GM12878 (cell line): ENCODE measurements around the gene RAD23B. TPM values are rescaled to one million over a fixed set of nuclear protein-coding genes. Genes with fewer than 3 reads are reported as not detected.
A peak's percentile ranks its signal among the peaks of the same experiment; 100 is the strongest.

Experiments used
- ATAC-seq: fragments of 200-7000 bp; cut with Tn5 transposase; 3 replicates; pipeline ENCODE4 v1.9.1; 2020; ENCODE audit warnings: mild to moderate bottlenecking, moderate library complexity
- BruUV-seq: library from RNA; stranded (reverse); fragments of 400-500 nt; replicated peaks from 2 replicates; lab custom pipeline; 2021; lab: Mats Ljungman, UMichigan
- CTCF ChIA-PET: fragments of 300-600 bp; sonication (Branson Sonifier 250); formaldehyde crosslinking; extraction: SDS; loops from one replicate; lab custom pipeline; 2021; ENCODE audit warnings: inconsistent platforms; lab: Yijun Ruan, JAX
- POLR2A ChIA-PET: fragments of 350-600 bp; formaldehyde crosslinking; extraction: SDS; loops from one replicate; lab custom pipeline; 2021; ENCODE audit warnings: inconsistent platforms; lab: Charles Lee
- RAD21 ChIA-PET: fragments of 300-600 bp; sonication (Branson Sonifier 250); formaldehyde crosslinking; loops from one replicate; lab custom pipeline; 2023; ENCODE audit warnings: antibody characterized with exemption; ENCODE audit not compliant: unreplicated experiment; lab: Charles Lee
- SMC1A ChIA-PET: fragments of 300-600 bp; sonication (Branson Sonifier 250); formaldehyde crosslinking; loops from one replicate; lab custom pipeline; 2023; ENCODE audit not compliant: unreplicated experiment, uncharacterized antibody; lab: Charles Lee
- DNase-seq: peaks from one replicate; pipeline ENCODE4 v3.0.0-alpha.2; 2011; ENCODE audit warnings: low read depth, low spot score
- FAIRE-seq: peaks from 3 replicates; lab custom pipeline; 2011; peaks lifted over from hg19 to GRCh38; lab: Jason Lieb, UNC
- H2AFZ ChIP-seq: 2 replicates; pipeline ENCODE4 v1.6.0; 2011; ENCODE audit warnings: low read depth, low read length, control low read depth; ENCODE audit not compliant: control insufficient read depth
- H3K27ac ChIP-seq: 2 replicates; pipeline ENCODE4 v1.5.1; 2011; ENCODE audit warnings: control low read depth; ENCODE audit not compliant: control insufficient read depth, insufficient read depth
- H3K27me3 ChIP-seq, 2 experiments: replicated peaks in 1 of 2; 2 replicates each; pipeline versions ENCODE4 v1.6.0 to v1.6.1; 2011; ENCODE audit warnings: low read length in 1 of 2; ENCODE audit not compliant: control insufficient read depth in 2 of 2, insufficient read depth in 2 of 2
- H3K36me3 ChIP-seq, 2 experiments: 2 replicates each; pipeline ENCODE4 v1.5.1; 2011; ENCODE audit warnings: low read length in 1 of 2; ENCODE audit not compliant: control insufficient read depth in 2 of 2, insufficient read depth in 2 of 2
- H3K4me1 ChIP-seq: 2 replicates; pipeline ENCODE4 v1.6.1; 2011; ENCODE audit warnings: mild to moderate bottlenecking, low read length, moderate library complexity, mixed read lengths; ENCODE audit not compliant: control insufficient read depth, insufficient read depth
- H3K4me2 ChIP-seq: 2 replicates; pipeline ENCODE4 v1.6.0; 2011; ENCODE audit warnings: control low read depth; ENCODE audit not compliant: control insufficient read depth, insufficient read depth
- H3K4me3 ChIP-seq: fragments of 200-600 bp; sonication (generic); 2 replicates; pipeline ENCODE4 v1.5.1; 2016
- H3K79me2 ChIP-seq: 2 replicates; pipeline ENCODE4 v1.6.0; 2011; ENCODE audit warnings: low read length; ENCODE audit not compliant: control insufficient read depth, insufficient read depth
- H3K9ac ChIP-seq: 2 replicates; pipeline ENCODE4 v1.8.0; 2011; ENCODE audit warnings: low read length, control low read depth, mixed read lengths; ENCODE audit not compliant: control insufficient read depth, insufficient read depth
- H3K9me3 ChIP-seq: replicated peaks from 3 replicates; pipeline ENCODE4 v1.5.1; 2011; ENCODE audit warnings: mild to moderate bottlenecking, low read length; ENCODE audit not compliant: control insufficient read depth, insufficient read depth
- H4K20me1 ChIP-seq: 2 replicates; pipeline ENCODE4 v1.6.0; 2011; ENCODE audit not compliant: control insufficient read depth, insufficient read depth
- RB1 ChIP-seq: fragments of 450-650 bp; formaldehyde crosslinking; IDR thresholded peaks from 2 replicates; pipeline ENCODE4 v1.6.1; 2017; ENCODE audit warnings: mild to moderate bottlenecking, borderline replicate concordance
- RUNX3 ChIP-seq: IDR thresholded peaks from 2 replicates; pipeline ENCODE4 v1.6.1; 2012; ENCODE audit warnings: low read length, inconsistent platforms
- ZNF622 ChIP-seq: fragments of 450-650 bp; IDR thresholded peaks from 2 replicates; pipeline ENCODE4 v1.6.1; 2017; ENCODE audit warnings: mild to moderate bottlenecking, inconsistent platforms
- WGBS: methylation state at CpG from one replicate; pipeline ENCODE4 v1.1.6; 2016; ENCODE audit warnings: low lambda C conversion rate; ENCODE audit not compliant: insufficient replicate concordance, insufficient coverage; ENCODE audit errors: missing lambda C conversion rate; 5-methylcytosine and 5-hydroxymethylcytosine counted together
- in situ Hi-C: fragments of 300-500 bp; cut with MboI; formaldehyde crosslinking; loops from 9 replicates; pipeline ENCODE4 v1.14.3; 2018; ENCODE audit warnings: mixed read lengths
- intact Hi-C: fragments of 100-400 bp; cut with micrococcal nuclease; formaldehyde crosslinking; loops from one replicate; pipeline ENCODE4 v1.14.2; 2022; ENCODE audit not compliant: unreplicated experiment
- polyA plus RNA-seq, 11 experiments: library from polyadenylated mRNA; depleted of rRNA in 4 of 11; unstranded in 6 of 11; stranded (reverse) in 5 of 11; fragments of >200 nt; fragmentation: Nextera tagmentation in 4 of 11; fragmentation: Illumina TruSeq in 1 of 11; extraction: Ambion mirVana in 4 of 11; extraction: Trizol in 1 of 11; gene quantifications; 1 replicate in 1 of 11; 2 replicates in 10 of 11; pipeline versions ENCODE4 v1.2.1 to v1.2.3, GENCODE V29; 2011 to 2016; ENCODE audit warnings: inconsistent platforms in 2 of 11, missing spikeins in 2 of 11, low read depth in 1 of 11
- total RNA-seq, 4 experiments: library from RNA; depleted of rRNA in 3 of 4; stranded (reverse); fragments of >200 nt in 3 of 4; fragmentation: Illumina TruSeq in 1 of 4; extraction: Trizol in 1 of 4; gene quantifications; 2 replicates each; pipeline versions ENCODE4 v1.2.1 to v1.2.3, GENCODE V29; 2013 to 2021
- TF ChIP-seq, protein P1 (sequence below): fragments of 450-650 bp; IDR thresholded peaks from 2 replicates; pipeline ENCODE4 v1.6.1; 2016; ENCODE audit warnings: mild to moderate bottlenecking

The RAD23B gene
- total and polyA plus RNA-seq, 10 of the 15 experiments (the other 5 are each of a cell fraction or from before 2014, with no cell fraction given) = 10.3 to 256 (median 54.6) TPM

DNA sequence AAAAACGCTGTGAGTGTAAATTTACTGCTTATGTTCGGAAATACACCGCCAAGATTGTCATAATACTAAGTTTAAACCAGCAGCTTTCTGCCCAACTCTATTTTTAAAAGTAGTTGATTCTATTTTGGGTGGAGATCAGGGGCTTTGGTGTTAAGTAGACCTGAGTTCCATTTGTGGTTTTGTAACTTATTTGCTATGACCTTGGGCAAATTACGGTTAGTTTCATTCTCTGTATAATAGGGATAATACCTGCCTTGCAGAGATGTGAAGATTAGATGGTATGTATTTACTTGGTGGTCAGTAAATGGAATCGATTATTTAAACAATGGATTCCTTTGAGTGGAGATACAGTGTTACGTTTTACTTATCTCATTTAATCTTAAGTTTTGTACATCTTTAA lies 1.6 kb downstream of the RAD23B start (continued):
- TF ChIP-seq RB1 = no peak
- TF ChIP-seq, protein P1, sequence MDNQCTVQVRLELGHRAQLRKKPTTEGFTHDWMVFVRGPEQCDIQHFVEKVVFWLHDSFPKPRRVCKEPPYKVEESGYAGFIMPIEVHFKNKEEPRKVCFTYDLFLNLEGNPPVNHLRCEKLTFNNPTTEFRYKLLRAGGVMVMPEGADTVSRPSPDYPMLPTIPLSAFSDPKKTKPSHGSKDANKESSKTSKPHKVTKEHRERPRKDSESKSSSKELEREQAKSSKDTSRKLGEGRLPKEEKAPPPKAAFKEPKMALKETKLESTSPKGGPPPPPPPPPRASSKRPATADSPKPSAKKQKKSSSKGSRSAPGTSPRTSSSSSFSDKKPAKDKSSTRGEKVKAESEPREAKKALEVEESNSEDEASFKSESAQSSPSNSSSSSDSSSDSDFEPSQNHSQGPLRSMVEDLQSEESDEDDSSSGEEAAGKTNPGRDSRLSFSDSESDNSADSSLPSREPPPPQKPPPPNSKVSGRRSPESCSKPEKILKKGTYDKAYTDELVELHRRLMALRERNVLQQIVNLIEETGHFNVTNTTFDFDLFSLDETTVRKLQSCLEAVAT = no peak; the same call in 1 of the 2 replicates

DNA sequence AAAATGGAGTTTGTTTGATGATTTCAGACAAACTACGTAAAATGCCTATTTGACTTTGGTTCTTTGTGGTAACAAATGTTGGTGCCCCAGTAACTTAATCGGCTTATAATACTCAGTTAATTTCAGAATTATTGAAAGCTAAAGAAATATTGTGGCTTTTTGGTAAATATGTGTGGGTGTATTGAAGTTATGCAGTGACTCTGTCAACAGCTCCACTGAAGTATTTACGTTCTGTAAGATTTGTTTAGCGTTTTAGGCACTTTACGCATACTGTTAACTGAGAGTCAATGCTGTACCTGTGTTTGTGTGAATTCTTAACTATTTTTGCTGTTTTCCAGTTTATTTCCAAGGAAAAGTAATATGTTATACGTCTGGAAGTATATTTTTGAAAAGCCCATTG lies 2.2 kb downstream of the RAD23B start:
- Histone ChIP-seq H3K27ac (peak overlapping the region; percentile 92; the same call in 1 of the 2 replicates), H3K4me2 (peak overlapping the region; percentile 94), H3K9ac (peak overlapping the region; percentile 94), H3K27me3 (no peaks in the 10 kb centered on the region), H3K9me3 (no peaks in the 10 kb centered on the region), H3K4me1 (peaks cover 8% of the 10 kb centered on the region; the same call in 1 of the 2 replicates), H3K4me3 (peak overlapping the region; percentile 82), H3K79me2 (peaks cover 72% of the 10 kb centered on the region), H2AFZ (no peak overlapping the region), H4K20me1 (no peaks in the 10 kb centered on the region; the same call in 1 of the 2 replicates), H3K36me3 (no peaks in the 10 kb centered on the region; a peak in 1 of 4 replicates)
- RAD21 ChIA-PET = interaction anchor here (0.6 to 5.9 kb wide), 10 partner anchors 11 to 127 kb away, joined by 3 to 84 read pairs (median 4); no protein-coding TSS in a partner anchor
- intact Hi-C loops = loop anchor here (2.0 to 10.0 kb wide), 3 partner anchors 40 to 250 kb away; no protein-coding TSS in a partner anchor
- FAIRE-seq (no peak), DNase-seq (no peak), ATAC-seq (no peak)
- SMC1A ChIA-PET = interaction anchor here (0.8 to 8.7 kb wide), 15 partner anchors 9 to 72 kb away, joined by 3 to 104 read pairs (median 5); no protein-coding TSS in a partner anchor
- BruUV-seq = no TSS peak
- 7% methylated on average over 6 of the region's 6 CpGs for WGBS
- CTCF ChIA-PET = interaction anchor here (1.1 to 4.0 kb wide), 5 partner anchors 11 to 127 kb away, joined by 3 to 25 read pairs (median 6); no protein-coding TSS in a partner anchor
- TF ChIP-seq ZNF622 (no peak), RUNX3 (peak; percentile 25; the same call in 1 of the 2 replicates)
- POLR2A ChIA-PET = interaction anchor here (0.7 to 3.5 kb wide), 5 partner anchors 10 to 466 kb away, joined by 3 to 11 read pairs (median 4); no protein-coding TSS in a partner anchor
- in situ Hi-C loops = no loop called here
